ENCODE data around the gene RAB3A. TPM values are rescaled to one million over a fixed set of nuclear protein-coding genes. Genes with fewer than 3 reads are reported as not detected.

Gene RAB3A
- total and polyA plus RNA-seq, 9 of the 15 experiments (the other 6 are each of a cell fraction or from before 2014, with no cell fraction given), result 0.17 to 5.1 (median 0.90) TPM; not detected in 1

DNA sequence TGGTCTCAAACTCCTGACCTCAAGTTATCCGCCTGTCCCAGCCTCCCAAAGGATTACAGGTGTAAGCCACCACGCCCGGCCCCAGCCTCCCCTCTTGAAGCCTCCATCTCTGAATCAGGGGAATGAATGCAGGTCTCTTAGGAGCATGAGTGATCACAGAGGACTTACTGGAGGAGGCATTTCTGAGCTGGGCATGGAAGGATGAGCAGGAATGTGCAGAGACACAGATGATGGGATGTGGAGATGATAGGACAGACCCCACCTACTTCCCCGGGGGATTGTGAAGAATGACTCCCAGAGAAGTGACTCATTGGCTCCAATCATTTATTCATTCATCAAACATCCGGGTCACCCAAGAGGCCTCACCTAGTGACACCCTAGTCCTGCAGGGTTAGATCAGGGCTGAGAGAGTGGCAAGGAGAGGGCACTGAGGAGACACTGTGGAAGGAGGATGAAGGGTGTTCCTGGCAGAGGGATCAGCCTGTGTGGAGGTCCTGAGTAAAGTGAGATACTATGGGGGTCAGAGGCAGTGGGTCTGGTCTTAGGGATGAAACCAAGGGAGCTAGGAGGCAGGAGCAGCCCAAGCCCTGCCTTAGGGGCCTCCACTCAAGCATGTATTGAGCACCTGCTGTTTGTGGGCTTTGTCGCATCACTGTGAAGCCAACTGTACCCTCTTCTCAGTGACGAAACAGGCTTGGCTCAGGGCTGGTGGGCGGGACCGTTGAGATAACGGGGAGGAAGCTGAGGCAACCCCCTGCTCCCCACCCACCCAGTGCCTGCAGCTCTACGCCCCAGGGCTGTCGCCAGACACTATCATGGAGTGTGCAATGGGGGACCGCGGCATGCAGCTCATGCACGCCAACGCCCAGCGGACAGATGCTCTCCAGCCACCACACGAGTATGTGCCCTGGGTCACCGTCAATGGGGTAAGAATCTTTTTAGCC is 27.2 kb downstream of the RAB3A start:
- H3K4me1 ChIP-seq (replicated peaks in 1 of 2; ENCODE audit: control insufficient read depth in 2 of 2, insufficient read depth in 2 of 2, low read length in 2 of 2), result peaks cover 13 to 28% of the 10 kb centered on the region in 2 experiments
- ChIA-PET CTCF (ENCODE audit: low intra/inter-chr PET ratio) (no interaction called here), POLR2A (interaction anchor here (0.5 to 1.0 kb wide), 4 partner anchors 10 to 212 kb away, joined by 3 to 5 read pairs (median 4); partner anchors contain the start of gene JUND)
- FAIRE-seq, result no peak
- no peaks in the 10 kb centered on the region for H3K27me3 ChIP-seq (ENCODE audit: control insufficient read depth in 2 of 2, insufficient read depth in 2 of 2, low read length in 2 of 2)
- no TSS peak for BruUV-seq (replicated peaks)
- no peaks in the 10 kb centered on the region for H4K20me1 ChIP-seq (replicated peaks; ENCODE audit: control insufficient read depth, insufficient read depth, low read length)
- H3K4me2 ChIP-seq (ENCODE audit: insufficient read depth, low read length), result no peak overlapping the region
- H3K4me3 ChIP-seq, result no peak overlapping the region
- ATAC-seq, result no peak
- no peak overlapping the region for H2AFZ ChIP-seq (ENCODE audit: low read depth, low read length)
- peak overlapping the region in 1 of 2 experiments; percentile 67; a peak in 1 of 4 replicates for H3K9ac ChIP-seq (ENCODE audit: insufficient read depth in 1 of 2, low read depth in 2 of 2, low read length in 2 of 2)
- H3K9me3 ChIP-seq (replicated peaks; ENCODE audit: control insufficient read depth, insufficient read depth, low read depth, low read length), result no peaks in the 10 kb centered on the region
- H3K9me1 ChIP-seq (ENCODE audit: control insufficient read depth, insufficient read depth, low read length), result no peaks in the 10 kb centered on the region
- H3K36me3 ChIP-seq (ENCODE audit: control insufficient read depth, insufficient read depth, low read length), result peaks cover 36% of the 10 kb centered on the region; the same call in 2 of the 3 replicates
- in situ Hi-C loops (cut with MboI) (no loop called here), intact Hi-C loops (cut with micrococcal nuclease) (no loop called here)
- peak in 1 of 4 experiments; percentile 14 for DNase-seq (ENCODE audit: extremely low read depth in 1 of 4, low spot score in 3 of 4)
- TF ChIP-seq RNF2 (IDR thresholded peaks at IDR 0.05), result no peak
- peak; percentile 72 for TF ChIP-seq ZFP36 (IDR thresholded peaks at IDR 0.05; ENCODE audit: low read depth, low read length, partially characterized antibody)
- H3K79me2 ChIP-seq (ENCODE audit: control insufficient read depth, insufficient read depth, low read length), result peaks cover 15% of the 10 kb centered on the region
- 84% methylated on average over 19 of the region's 19 CpGs for WGBS (ENCODE audit: insufficient coverage, low coverage, missing lambda C conversion rate)
- H3K27ac ChIP-seq (ENCODE audit: extremely low read depth, low read depth, low read length), result no peak overlapping the region

DNA sequence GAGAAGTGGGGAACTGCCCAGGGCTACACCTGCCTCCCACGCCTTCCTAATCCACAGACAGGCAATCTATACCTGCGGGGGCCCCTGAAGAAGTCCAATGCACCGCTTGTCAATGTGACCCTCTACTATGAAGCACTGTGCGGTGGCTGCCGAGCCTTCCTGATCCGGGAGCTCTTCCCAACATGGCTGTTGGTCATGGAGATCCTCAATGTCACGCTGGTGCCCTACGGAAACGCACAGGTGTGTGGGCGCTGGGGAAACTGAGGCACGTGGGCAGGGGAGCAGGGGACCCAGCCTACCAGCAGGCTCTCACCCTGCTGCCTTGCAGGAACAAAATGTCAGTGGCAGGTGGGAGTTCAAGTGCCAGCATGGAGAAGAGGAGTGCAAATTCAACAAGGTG is 28.9 kb downstream of the RAB3A start:
- DNase-seq (ENCODE audit: extremely low read depth in 1 of 4, low spot score in 3 of 4) (peak in 2 of 4 experiments; percentile 10 to 25), ATAC-seq (no peak), FAIRE-seq (no peak)
- Histone ChIP-seq H3K36me3 (ENCODE audit: control insufficient read depth, insufficient read depth, low read length) (peaks cover 42% of the 10 kb centered on the region; the same call in 2 of the 3 replicates), H3K4me3 (peak overlapping the region; percentile 51), H3K9me1 (ENCODE audit: control insufficient read depth, insufficient read depth, low read length) (no peaks in the 10 kb centered on the region), H3K4me2 (ENCODE audit: insufficient read depth, low read length) (peak overlapping the region; percentile 88), H2AFZ (ENCODE audit: low read depth, low read length) (peak overlapping the region; percentile 23), H4K20me1 (replicated peaks; ENCODE audit: control insufficient read depth, insufficient read depth, low read length) (no peaks in the 10 kb centered on the region), H3K79me2 (ENCODE audit: control insufficient read depth, insufficient read depth, low read length) (peaks cover 15% of the 10 kb centered on the region), H3K9me3 (replicated peaks; ENCODE audit: control insufficient read depth, insufficient read depth, low read depth, low read length) (no peaks in the 10 kb centered on the region), H3K4me1 (replicated peaks in 1 of 2; ENCODE audit: control insufficient read depth in 2 of 2, insufficient read depth in 2 of 2, low read length in 2 of 2) (peaks cover 14 to 28% of the 10 kb centered on the region in 2 experiments), H3K27ac (ENCODE audit: extremely low read depth, low read depth, low read length) (peak overlapping the region; percentile 6; the same call in 2 of the 3 replicates), H3K27me3 (ENCODE audit: control insufficient read depth in 2 of 2, insufficient read depth in 2 of 2, low read length in 2 of 2) (no peaks in the 10 kb centered on the region), H3K9ac (ENCODE audit: insufficient read depth in 1 of 2, low read depth in 2 of 2, low read length in 2 of 2) (peak overlapping the region; percentile 60 to 97; a peak in 3 of 4 replicates)
- TF ChIP-seq MIER1 (IDR thresholded peaks at IDR 0.05; ENCODE audit: low read depth) (0 out of 2 replicates have a peak, but pooled peaks have one; percentile 3), RBFOX2 (IDR thresholded peaks at IDR 0.05; ENCODE audit: low read depth, low read length) (no peak)
- intact Hi-C loops (cut with micrococcal nuclease), result no loop called here
- no TSS peak for BruUV-seq (replicated peaks)
- CTCF ChIA-PET (ENCODE audit: low intra/inter-chr PET ratio), result no interaction called here
- WGBS (ENCODE audit: insufficient coverage, low coverage, missing lambda C conversion rate), result 39% methylated on average over 11 of the region's 11 CpGs
- in situ Hi-C loops (cut with MboI), result no loop called here
- POLR2A ChIA-PET, result interaction anchor here (0.6 kb wide), 2 partner anchors 9 to 18 kb away, joined by 3 to 4 read pairs; partner anchors contain the start of gene MPV17L2
